K562 treated with DMSO at 1 percent for 12 hours (cell line): ENCODE data around the gene COL7A1. TPM values are rescaled to one million over a fixed set of nuclear protein-coding genes. Genes with fewer than 3 reads are reported as not detected.

Experiments used
- total RNA-seq: library from RNA; unstranded; fragments of 300-600 nt; gene quantifications from 2 replicates; pipeline ENCODE4 v1.2.3, GENCODE V29; 2022; ENCODE audit not compliant: insufficient read depth

COL7A1 gene
- total RNA-seq: 3.9 and 4.3 TPM in 2 replicates

DNA sequence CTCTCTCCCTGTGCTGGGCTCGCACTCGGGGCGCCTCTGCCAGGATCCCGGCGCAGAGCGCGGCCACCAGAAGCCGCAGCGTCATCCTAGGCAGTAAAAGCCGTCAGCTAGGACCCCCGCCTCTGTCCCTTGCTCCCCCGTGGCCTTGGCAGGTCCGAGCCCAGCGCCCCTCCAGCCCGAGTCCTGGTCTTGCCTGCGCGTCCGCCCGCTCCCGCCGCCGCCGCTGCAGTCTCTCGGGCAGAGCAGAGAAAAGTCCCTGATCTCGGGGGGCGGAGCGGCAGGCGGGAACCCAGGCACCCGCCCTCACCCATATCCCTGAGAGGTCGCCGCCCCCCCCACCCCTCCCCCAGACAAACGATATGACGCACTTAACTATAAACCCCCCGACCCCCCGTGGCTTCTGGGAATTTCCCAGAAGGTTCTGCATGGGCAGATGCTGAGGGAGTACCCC lies at the start of gene COL7A1:
TSS of gene COL7A1 (minus strand) at position 255 of the 451 bp plus-strand sequence. CDS start at position 85, 170 bp downstream.

DNA sequence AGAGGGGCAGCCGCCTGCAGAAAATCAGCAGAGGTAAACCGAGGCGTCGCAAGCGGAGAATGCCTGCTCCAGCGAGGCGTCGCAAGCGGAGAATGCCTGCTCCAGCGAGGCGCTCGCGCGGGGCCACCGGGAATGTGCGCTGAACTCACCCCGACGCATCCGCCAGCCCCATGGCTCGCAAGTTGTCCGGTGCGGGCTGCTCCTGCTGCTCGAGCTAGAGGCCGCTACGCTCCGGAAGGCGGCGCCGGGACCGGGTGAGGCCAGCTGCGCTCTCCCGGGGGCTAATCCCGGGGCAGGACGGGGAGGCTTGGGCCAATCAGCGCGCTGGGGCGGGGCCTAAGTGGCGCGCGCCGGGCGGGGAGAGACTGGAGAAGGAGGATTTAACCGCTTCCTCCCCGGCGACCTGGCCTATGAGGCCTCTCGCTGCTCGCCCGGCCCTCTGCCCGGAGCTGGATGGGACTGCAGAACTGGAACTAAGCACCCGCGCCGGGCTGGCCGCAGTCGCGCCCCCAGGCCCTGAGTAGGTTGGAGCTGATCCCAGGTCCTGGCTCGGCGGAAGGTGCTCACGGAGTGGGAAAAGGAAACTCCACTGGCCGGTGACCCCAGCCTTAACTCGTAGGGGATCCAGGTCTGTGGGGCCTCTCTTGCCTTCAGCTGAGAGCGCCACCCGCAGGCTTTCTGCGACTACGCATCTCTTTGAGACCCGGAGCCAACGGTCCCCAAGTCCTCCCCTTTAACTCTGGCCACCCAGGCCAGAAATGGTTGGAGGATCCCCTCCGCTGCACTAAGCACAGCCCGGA lies 40.3 kb upstream of the COL7A1 start, which contains the start of gene SLC26A6:
TSS of gene SLC26A6 (minus strand) at position 240 of the 800 bp plus-strand sequence. CDS start at position 172, 68 bp downstream.

DNA sequence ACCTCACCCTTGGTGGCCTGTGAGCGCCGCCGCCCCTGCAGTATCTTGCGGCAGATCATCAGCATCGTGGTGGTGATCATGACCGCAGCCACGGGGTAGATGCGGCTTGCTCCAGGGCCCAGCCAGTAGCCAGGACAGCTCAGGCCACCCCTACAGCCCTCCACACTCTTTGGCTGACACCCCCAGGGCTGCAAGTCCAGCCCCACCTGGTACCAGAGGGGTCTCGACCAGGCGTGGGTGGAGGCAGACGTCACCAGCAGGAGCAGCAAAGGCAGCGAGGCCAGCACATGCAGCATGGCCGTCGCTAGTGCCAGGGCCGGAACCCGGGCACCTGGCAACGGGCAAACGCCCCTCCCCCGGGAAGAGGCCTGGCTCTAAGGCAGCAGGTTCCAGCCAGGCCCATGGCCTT lies 26.3 kb upstream of the COL7A1 start, which contains the start of gene TMEM89:
TSS of gene TMEM89 (minus strand) at position 309 of the 409 bp plus-strand sequence. CDS start at position 296, 13 bp downstream.

DNA sequence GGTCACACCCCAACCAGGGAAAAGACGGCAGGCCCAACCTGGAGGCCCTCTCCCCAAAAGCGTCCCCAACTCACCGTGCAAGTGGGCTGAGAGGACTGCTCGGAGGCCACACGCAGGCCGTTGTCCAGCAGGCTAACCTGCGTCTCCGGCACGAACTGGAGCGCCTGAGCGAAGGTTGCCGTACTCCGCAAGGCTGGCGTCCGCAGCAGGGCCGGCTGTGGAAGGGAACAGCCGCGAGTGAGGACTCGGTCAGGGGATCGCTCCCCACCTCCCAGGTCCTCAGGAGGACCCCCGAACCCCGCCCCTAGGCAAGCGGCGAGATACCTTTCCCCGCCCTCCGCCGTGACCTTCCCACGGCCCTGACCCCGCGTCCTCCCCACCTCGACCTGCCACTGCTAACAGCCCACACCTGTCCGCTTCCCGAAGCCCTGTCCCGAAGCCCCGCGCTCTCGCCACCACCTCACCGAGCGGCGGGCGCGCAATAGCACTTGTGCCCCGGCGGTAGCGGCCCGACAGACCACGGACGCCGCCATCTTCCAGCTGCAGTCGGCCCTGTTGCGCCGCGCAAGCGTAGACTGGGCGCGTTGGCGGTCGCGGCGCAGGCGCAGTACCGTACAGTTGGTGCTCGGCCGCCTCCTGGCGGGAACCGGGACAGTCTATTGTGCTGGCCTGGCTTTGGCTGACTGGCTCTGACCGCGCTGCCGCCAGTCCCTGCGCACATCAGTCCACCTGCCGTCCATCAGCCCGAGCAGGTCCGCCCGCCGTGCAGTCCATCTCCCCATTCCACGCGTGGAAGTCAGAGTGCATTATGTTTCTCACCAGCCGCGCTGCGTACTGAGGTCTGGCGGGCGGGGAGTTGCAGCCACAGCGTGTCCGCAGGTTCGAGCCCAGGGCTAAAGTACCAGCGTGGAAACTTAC lies 14.2 kb upstream of the COL7A1 start, which contains the start of gene UQCRC1:
TSS of gene UQCRC1 (minus strand) at position 559 of the 918 bp plus-strand sequence. CDS start at position 533, 26 bp downstream.

DNA sequence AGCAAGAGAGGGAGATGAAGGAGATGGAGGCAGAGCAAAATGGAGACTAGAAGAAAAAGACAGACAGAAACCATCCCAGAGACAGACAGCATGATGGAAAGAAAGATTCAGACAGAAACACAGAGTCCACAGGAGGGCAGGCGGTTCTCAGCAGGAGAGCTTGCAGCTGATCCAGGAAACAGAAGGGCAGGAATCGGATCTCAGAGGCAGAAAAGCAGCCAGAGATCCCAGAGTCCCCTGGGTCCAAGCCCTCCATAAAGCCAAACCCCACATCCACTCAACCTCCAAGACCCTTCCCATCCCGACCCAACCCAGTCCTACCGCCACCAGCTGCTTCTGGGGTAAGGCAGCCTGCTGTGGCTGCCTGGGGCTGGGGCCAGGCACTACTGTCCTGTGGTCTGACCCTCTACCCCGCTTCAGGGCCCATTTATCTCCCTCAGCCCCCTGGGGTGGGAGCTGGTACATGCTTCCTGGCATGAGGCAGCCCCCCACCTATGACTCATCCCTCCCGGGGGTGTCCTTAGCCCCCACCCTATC lies 31.7 kb downstream of the COL7A1 start, which contains the start of gene UCN2:
TSS of gene UCN2 (minus strand) at position 400 of the 537 bp plus-strand sequence. CDS start 657 bp downstream, outside the sequence.

DNA sequence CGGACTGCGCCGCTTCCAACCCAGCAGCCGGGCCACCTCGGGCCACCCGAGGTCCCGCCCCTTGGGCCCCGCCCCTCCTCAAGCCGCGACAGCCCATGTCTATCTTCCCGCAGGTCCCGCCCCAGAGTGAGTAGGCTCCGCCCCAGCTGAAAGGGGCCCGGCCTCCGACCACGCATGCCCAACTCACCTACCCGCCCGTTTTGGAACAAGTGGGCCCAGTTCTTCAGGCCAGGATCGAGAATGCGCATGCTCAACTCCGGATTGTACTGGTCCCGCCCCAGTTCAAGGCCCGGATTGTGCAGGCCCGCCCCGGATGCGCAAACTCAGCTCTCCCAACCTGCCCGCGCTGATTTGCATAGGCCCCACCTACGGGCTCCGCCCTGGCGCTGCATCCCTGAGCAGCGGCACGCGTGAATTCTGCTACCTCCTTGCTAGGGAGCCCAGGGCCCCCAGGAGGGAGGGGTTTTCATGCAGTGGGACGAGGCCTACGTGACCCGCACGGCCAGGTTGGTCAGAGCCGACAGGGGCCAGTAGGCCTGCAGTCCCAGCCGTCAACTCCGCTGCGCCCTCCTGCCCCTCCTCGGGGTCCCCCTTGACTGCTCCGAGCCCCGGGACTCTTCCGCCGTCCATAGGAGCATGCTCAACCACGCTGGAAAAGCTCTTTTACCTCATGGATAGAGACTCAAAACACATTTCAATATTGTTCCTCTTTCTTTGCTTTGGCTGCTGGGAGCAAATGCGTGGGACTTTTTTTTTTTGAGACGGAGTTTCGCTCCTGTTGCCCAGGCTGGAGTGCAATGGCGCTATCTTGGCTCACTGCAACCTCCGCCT lies 38.1 kb downstream of the COL7A1 start, which contains the start of gene PFKFB4:
TSS of gene PFKFB4 (minus strand) at position 8 of the 831 bp plus-strand sequence. CDS start 26 bp downstream, outside the sequence.

Other genes starting within 250 kb of the COL7A1 start
- gene FBXW12, start 223.1 kb downstream of the COL7A1 start, total RNA-seq: not detected in 2 replicates
- 3.1 and 19.1 TPM in 2 replicates for gene PLXNB1, start 165.2 kb downstream of the COL7A1 start, total RNA-seq
- gene CCDC51, start 155.2 kb downstream of the COL7A1 start, total RNA-seq: 10.2 and 11.5 TPM in 2 replicates
- 184 and 233 TPM in 2 replicates for gene TMA7, start 155.1 kb downstream of the COL7A1 start, total RNA-seq
- gene ATRIP, start 148.6 kb downstream of the COL7A1 start, total RNA-seq: 4.0 and 6.0 TPM in 2 replicates
- gene SHISA5, start 91.2 kb downstream of the COL7A1 start, total RNA-seq: 86.7 and 106 TPM in 2 replicates
- gene PFKFB4, start 38.5 kb downstream of the COL7A1 start, total RNA-seq: 5.8 and 9.7 TPM in 2 replicates
- not detected in 2 replicates for gene UCN2, start 31.5 kb downstream of the COL7A1 start, total RNA-seq
- 312 and 325 TPM in 2 replicates for gene UQCRC1, start 14.3 kb upstream of the COL7A1 start, total RNA-seq
- gene TMEM89, start 26.4 kb upstream of the COL7A1 start, total RNA-seq: not detected in 2 replicates
- gene SLC26A6, start 40.1 kb upstream of the COL7A1 start, total RNA-seq: 15.4 and 27.2 TPM in 2 replicates
- 1.1 and 1.6 TPM in 2 replicates for gene CELSR3, start 67.6 kb upstream of the COL7A1 start, total RNA-seq
- gene NCKIPSD, start 90.6 kb upstream of the COL7A1 start, total RNA-seq: 11.4 and 21.2 TPM in 2 replicates
- 48.6 and 60.0 TPM in 2 replicates for gene IP6K2, start 121.9 kb upstream of the COL7A1 start, total RNA-seq